HG03432 (cell line): ENCODE data around the gene SLC35E4.

Source experiments
- ATAC-seq: cut with Tn5 transposase; IDR thresholded peaks from one replicate; pipeline ENCODE4 v1.9.1; 2021; ENCODE audit warnings: mild to moderate bottlenecking, moderate library complexity; ENCODE audit not compliant: unreplicated experiment

The SLC35E4 gene

DNA sequence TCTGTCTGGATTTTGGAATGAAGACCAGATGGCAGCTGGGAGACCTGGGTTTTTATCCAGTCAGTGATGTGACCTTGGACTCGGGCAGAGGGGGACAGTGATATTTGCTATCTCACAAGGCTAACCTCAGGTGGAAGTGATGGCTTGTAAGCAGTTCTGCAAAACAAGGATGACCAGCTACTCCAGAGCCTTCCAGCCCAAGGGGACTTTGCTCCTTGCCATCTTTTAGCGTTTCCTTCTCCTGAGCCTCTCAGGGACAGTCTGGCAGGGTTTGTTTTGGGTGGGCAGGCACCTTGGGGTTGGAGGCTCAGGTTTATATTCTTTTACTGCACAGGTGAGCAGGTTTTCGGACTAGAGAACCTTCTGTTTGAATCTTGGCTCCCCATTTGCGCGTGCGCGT lies 49.6 kb downstream of the SLC35E4 start:
- ATAC-seq, result no peak

DNA sequence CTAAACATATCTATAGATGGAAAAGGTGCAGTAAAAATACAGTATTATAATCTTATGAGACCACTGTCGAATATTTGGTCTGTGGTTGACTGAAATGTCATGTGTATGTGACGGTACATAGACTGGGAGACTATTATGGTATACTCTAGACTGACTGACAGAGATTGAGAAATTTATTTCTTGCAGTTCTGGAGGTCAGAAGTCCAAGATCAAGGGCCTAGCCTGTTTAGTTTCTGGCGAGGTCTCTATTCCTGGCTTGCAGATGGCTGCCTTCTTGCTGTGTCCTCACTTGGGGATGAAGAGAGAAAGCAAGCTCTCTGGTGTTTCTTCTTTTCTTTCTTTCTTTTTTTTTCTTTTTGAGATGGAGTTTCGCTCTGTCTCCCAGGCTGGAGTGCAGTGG lies 51.8 kb downstream of the SLC35E4 start:
- ATAC-seq, result no peak

DNA sequence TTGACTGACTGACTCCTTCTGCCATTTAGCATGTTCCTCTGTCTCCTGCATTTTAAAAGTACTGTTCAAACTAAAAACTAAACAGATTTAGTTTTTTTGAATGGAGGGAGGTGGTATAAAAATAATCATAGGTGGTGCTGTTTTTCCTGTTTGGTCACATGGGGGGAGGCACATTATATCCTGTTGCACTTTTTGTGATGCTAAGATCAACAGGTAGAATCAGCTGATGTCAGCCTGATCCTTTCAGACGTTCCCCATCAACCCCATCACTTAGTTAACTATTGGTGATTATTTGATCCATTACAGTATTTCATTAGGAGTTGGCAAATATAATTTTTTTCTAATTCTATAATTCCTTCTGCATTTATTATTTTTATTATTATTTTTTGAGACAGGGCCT lies 54.0 kb downstream of the SLC35E4 start:
- no peak for ATAC-seq

DNA sequence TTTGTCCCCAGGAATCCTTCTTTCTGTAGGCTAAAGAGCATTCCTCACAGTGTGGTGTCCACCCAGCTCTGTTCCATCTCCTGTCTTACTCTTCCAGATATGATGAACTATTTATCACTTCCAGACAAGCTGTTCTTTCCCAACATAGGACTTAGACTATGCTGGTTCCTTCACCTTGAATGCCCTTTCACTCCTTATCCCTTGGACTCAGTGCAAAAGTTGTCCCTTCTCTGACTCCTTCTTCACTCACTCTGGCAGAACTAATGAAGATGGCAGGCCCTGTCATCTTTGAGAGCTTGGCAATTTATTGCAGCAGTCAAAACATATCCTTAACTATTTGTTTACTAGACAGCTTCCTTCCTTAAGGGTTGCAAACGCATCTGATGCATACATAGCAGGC lies 55.6 kb downstream of the SLC35E4 start:
- ATAC-seq, result no peak

DNA sequence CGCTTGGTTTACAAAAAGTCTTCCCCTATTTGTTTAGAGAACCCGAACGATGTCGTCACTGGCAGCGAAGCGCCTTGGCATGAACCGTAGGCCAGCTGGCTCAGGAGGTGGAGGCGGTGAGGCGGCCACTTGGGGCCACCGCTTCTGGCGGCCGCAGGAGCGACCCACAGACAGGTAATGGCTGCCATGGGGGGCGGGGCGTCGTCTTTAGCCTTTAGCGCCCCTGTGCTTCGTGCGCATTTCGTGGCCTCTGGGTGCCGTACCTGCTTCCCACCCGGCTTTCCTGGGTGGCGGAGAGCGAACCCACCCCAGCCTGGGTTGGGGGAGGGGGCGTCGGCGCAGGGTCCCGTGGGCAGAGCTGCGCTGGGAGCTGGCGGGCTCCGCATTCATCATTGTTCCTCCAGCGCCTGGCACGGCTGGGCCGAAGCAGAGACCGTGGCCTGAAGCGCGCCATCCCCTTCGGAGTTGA lies 58.6 kb downstream of the SLC35E4 start:
- no peak for ATAC-seq

DNA sequence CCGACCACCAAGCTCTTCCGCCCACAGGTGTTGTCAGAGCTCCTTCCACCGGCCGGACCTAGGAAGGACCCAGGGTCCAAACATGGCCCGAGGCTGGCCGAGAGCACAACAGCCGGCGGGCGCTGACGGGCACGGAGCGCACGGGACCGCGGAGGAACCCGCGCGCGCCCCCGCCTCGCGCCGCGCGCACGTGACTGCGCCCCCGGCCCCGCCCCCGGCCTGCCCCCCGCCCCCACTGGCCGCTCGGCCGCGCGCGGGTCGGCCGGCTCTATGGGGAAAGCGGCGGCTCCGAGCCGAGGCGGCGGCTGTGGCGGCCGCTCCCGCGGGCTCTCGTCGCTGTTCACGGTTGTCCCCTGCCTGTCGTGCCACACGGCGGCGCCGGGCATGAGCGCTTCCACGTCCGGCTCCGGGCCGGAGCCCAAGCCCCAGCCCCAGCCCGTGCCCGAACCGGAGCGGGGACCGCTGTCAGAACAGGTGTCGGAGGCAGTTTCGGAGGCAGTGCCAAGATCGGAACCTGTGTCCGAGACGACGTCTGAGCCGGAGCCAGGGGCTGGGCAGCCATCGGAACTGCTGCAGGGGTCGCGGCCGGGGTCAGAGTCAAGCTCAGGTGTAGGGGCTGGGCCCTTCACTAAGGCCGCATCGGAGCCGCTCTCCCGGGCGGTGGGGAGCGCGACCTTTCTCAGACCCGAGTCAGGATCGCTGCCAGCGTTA lies 59.2 kb downstream of the SLC35E4 start, which contains the start of gene OSBP2:
OSBP2 (plus strand) TSS at position 235 of the 711 bp plus-strand sequence; CDS start at position 271, 36 bp downstream.
- no peak for ATAC-seq

DNA sequence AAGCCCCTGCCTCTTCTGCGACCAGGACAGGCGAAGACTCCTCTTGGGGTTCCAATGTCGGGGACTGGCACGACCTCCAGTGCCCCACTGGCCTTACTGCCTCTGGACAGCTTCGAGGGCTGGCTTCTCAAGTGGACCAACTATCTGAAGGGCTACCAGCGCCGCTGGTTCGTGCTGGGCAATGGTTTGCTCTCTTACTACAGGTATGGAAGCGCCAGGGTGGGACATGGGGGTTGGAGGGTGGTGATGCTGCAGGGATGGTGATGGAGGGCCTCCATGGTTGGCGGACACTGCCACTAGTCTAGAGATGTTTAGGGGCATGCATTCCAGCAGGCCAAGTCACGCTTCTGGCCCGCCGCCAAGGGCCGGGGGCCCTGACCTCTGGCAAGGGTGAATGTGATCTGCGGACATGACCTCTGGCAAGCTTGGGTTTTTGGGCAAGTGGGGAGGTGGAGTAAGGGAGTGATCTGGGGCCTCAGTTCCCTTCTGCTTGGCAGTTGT lies 59.8 kb downstream of the SLC35E4 start:
- no peak for ATAC-seq

DNA sequence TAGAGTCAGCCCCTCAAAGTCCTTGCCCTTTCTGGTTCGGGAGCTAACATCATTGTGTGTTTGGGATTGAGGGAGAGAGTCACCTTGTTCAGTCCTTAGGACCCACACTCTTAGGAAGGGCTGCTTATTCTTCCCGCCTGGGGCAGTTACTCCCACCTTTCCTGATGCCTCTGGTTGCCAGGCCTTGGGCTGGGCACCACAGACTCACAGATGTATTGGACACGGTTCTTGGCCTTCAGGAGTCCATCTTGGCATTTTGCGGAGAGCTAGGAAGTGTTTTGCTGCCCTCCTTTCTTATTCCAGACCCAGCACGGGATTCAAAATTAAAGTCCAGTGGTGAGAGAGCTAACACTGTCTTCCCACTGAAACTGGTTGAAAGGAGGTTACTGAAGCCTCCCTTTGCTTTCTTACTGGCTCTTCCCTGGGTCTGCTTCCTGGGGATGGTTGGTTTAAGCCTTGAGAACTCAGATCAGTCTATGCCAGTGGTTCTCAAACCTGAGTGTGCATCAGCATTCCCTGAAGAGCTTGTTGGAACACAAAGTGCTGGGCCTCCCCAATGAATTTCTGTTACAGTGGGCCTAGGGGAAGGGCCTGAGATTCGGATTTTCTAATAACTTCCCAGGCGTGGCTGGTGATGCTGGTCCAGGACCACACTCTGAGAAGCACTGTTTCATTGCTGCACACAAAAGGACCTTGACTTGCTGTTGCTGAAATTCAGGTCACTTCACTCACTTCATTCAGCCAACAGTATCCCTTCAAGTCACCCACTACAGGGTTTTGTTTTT lies 60.5 kb downstream of the SLC35E4 start:
- ATAC-seq, result no peak
